H9 (cell line): ENCODE data around the gene RAB19. TPM values are rescaled to one million over a fixed set of nuclear protein-coding genes. Genes with fewer than 3 reads are reported as not detected.

ENCODE experiments used
- DNase-seq: peaks from one replicate; pipeline ENCODE4 v3.0.0-alpha.2; 2017
- H2AFZ ChIP-seq: one replicate; pipeline ENCODE4 v1.6.1; 2013; ENCODE audit warnings: mild to moderate bottlenecking, low read length, control low read depth, moderate library complexity
- H2AK5ac ChIP-seq: 2 replicates; pipeline ENCODE4 v1.6.1; 2013; ENCODE audit warnings: low read length, control low read depth, mixed read lengths; ENCODE audit not compliant: insufficient read length
- H2BK120ac ChIP-seq: one replicate; pipeline ENCODE4 v1.6.1; 2013; ENCODE audit warnings: low read depth, mild to moderate bottlenecking, low read length, control low read depth, inconsistent platforms; ENCODE audit not compliant: poor library complexity, severe bottlenecking
- H2BK12ac ChIP-seq: 2 replicates; pipeline ENCODE4 v1.6.1; 2013; ENCODE audit warnings: low read length, control low read depth, mixed read lengths, low read depth; ENCODE audit not compliant: insufficient read length
- H2BK15ac ChIP-seq: 2 replicates; pipeline ENCODE4 v1.6.1; 2013; ENCODE audit warnings: low read depth, low read length, control low read depth
- H2BK20ac ChIP-seq: one replicate; pipeline ENCODE4 v1.6.1; 2013; ENCODE audit warnings: low read depth, mild to moderate bottlenecking, low read length, control low read depth, inconsistent platforms; ENCODE audit not compliant: poor library complexity, severe bottlenecking
- H2BK5ac ChIP-seq: 2 replicates; pipeline ENCODE4 v1.6.1; 2013; ENCODE audit warnings: low read length, control low read depth, mixed read lengths; ENCODE audit not compliant: insufficient read length
- H3K14ac ChIP-seq: 2 replicates; pipeline ENCODE4 v1.6.1; 2013; ENCODE audit warnings: low read length, control low read depth; ENCODE audit not compliant: insufficient read depth
- H3K18ac ChIP-seq: 2 replicates; pipeline ENCODE4 v1.6.1; 2013; ENCODE audit warnings: low read depth, mild to moderate bottlenecking, mixed read lengths, low read length, control low read depth; ENCODE audit not compliant: insufficient read length
- H3K23ac ChIP-seq: 2 replicates; pipeline ENCODE4 v1.6.1; 2013; ENCODE audit warnings: low read length, control low read depth, mixed read lengths, low read depth; ENCODE audit not compliant: insufficient read length
- H3K23me2 ChIP-seq: 2 replicates; pipeline ENCODE4 v1.6.1; 2013; ENCODE audit warnings: low read depth, mild to moderate bottlenecking, mixed read lengths, low read length, control low read depth; ENCODE audit not compliant: insufficient read length, poor library complexity, severe bottlenecking
- H3K27ac ChIP-seq: 2 replicates; pipeline ENCODE4 v1.5.1; 2013; ENCODE audit warnings: low read length, control low read depth, mixed read lengths, low read depth; ENCODE audit not compliant: insufficient read length
- H3K27me3 ChIP-seq: 2 replicates; pipeline ENCODE4 v1.6.1; 2013; ENCODE audit warnings: low read length, control low read depth, inconsistent platforms; ENCODE audit not compliant: insufficient read depth
- H3K4ac ChIP-seq: 2 replicates; pipeline ENCODE4 v1.6.1; 2013; ENCODE audit warnings: low read depth, mild to moderate bottlenecking, control low read depth, inconsistent platforms, low read length, moderate library complexity
- H3K4me1 ChIP-seq: 2 replicates; pipeline ENCODE4 v1.6.1; 2013; ENCODE audit warnings: low read length, control low read depth, inconsistent platforms; ENCODE audit not compliant: insufficient read depth
- H3K4me2 ChIP-seq: 2 replicates; pipeline ENCODE4 v1.6.1; 2013; ENCODE audit warnings: low read length, control low read depth, mixed read lengths; ENCODE audit not compliant: insufficient read length, insufficient read depth
- H3K56ac ChIP-seq: 2 replicates; pipeline ENCODE4 v1.6.1; 2013; ENCODE audit warnings: low read depth, mild to moderate bottlenecking, mixed read lengths, low read length, control low read depth; ENCODE audit not compliant: insufficient read length
- H3K79me1 ChIP-seq: 2 replicates; pipeline ENCODE4 v1.6.1; 2013; ENCODE audit warnings: low read depth, mild to moderate bottlenecking, moderate library complexity, low read length, control low read depth, inconsistent platforms; ENCODE audit not compliant: insufficient read depth, poor library complexity, severe bottlenecking
- H3K79me2 ChIP-seq: 2 replicates; pipeline ENCODE4 v1.6.1; 2013; ENCODE audit warnings: low read length, control low read depth, inconsistent platforms; ENCODE audit not compliant: insufficient read depth
- H3K9ac ChIP-seq: 2 replicates; pipeline ENCODE4 v1.6.1; 2013; ENCODE audit warnings: low read length, control low read depth, mixed read lengths; ENCODE audit not compliant: insufficient read length; ENCODE audit errors: extremely low read depth
- H3K9me3 ChIP-seq: one replicate; pipeline ENCODE4 v1.6.1; 2013; ENCODE audit warnings: low read depth, low read length, inconsistent platforms; ENCODE audit not compliant: control insufficient read depth
- H3T11ph ChIP-seq: one replicate; pipeline ENCODE4 v1.6.1; 2013; ENCODE audit warnings: mild to moderate bottlenecking, low read length, control low read depth, inconsistent platforms
- H4K20me1 ChIP-seq: one replicate; pipeline ENCODE4 v1.6.1; 2013; ENCODE audit not compliant: control insufficient read depth, insufficient read length, insufficient read depth
- H4K5ac ChIP-seq: 2 replicates; pipeline ENCODE4 v1.6.1; 2013; ENCODE audit warnings: low read depth, mild to moderate bottlenecking, mixed read lengths, low read length, control low read depth; ENCODE audit not compliant: insufficient read length
- H4K8ac ChIP-seq: replicated peaks from 2 replicates; pipeline ENCODE4 v1.6.1; 2013; ENCODE audit warnings: low read length, control low read depth, mixed read lengths, low read depth; ENCODE audit not compliant: insufficient read length
- H4K91ac ChIP-seq: 2 replicates; pipeline ENCODE4 v1.6.1; 2013; ENCODE audit warnings: low read depth, mild to moderate bottlenecking, moderate library complexity, mixed read lengths, low read length, control low read depth; ENCODE audit not compliant: insufficient read length
- H3K27ac Mint-ChIP-seq, 3 experiments: 2 replicates in 2 of 3; 3 replicates in 1 of 3; pipeline ENCODE4 v1.8.0; 2020 to 2021; ENCODE audit warnings: mixed read lengths in 3 of 3, mild to moderate bottlenecking in 1 of 3, moderate library complexity in 1 of 3
- H3K27me3 Mint-ChIP-seq: 2 replicates; pipeline ENCODE4 v1.8.0; 2021; ENCODE audit warnings: low read depth, mild to moderate bottlenecking, moderate library complexity, mixed read lengths
- H3K36me3 Mint-ChIP-seq, 3 experiments: 2 replicates in 2 of 3; 3 replicates in 1 of 3; pipeline ENCODE4 v1.8.0; 2020 to 2021; ENCODE audit warnings: low read depth in 3 of 3, mixed read lengths in 3 of 3; ENCODE audit not compliant: insufficient read depth in 1 of 3
- H3K4me1 Mint-ChIP-seq, 2 experiments: 2 replicates each; pipeline ENCODE4 v1.8.0; 2020; ENCODE audit warnings: mixed read lengths in 2 of 2
- H3K4me3 Mint-ChIP-seq, 2 experiments: 2 replicates in 1 of 2; 3 replicates in 1 of 2; pipeline ENCODE4 v1.8.0; 2020 to 2021; ENCODE audit warnings: mild to moderate bottlenecking in 2 of 2, mixed read lengths in 2 of 2, moderate library complexity in 1 of 2
- H3K9me3 Mint-ChIP-seq, 2 experiments: 2 replicates in 1 of 2; 3 replicates in 1 of 2; pipeline ENCODE4 v1.8.0; 2020; ENCODE audit warnings: mild to moderate bottlenecking in 2 of 2, mixed read lengths in 2 of 2, moderate library complexity in 1 of 2
- CTCF ChIP-seq: fragments of 200-600 bp; sonication (generic); conservative IDR thresholded peaks from 3 replicates; pipeline ENCODE4 v1.8.0; 2021; ENCODE audit warnings: antibody characterized with exemption, mild to moderate bottlenecking
- WGBS: extraction: QIAGEN DNeasy Blood & Tissue Kit; methylation state at CpG from one replicate; pipeline ENCODE4 v1.1.7; 2013; ENCODE audit warnings: missing lambda C conversion rate, low lambda C conversion rate, mixed read lengths; ENCODE audit not compliant: insufficient read length; ENCODE audit errors: extremely low coverage; 5-methylcytosine and 5-hydroxymethylcytosine counted together
- total RNA-seq: library from RNA; stranded (reverse); gene quantifications from 2 replicates; pipeline ENCODE4 v1.2.1, GENCODE V29; 2021

The RAB19 gene
- total RNA-seq, 1 experiment from 2014 or later, result 15.1 TPM

- Histone ChIP-seq H2AK5ac (no peak overlapping the region), H3K9ac (no peak overlapping the region), H3K4ac (no peak overlapping the region), H3K27me3 (no peaks in the 10 kb centered on the region), H3K4me2 (no peak overlapping the region), H4K5ac (no peak overlapping the region), H3T11ph (no peak overlapping the region), H2BK12ac (no peak overlapping the region), H3K4me1 (no peaks in the 10 kb centered on the region), H4K20me1 (peaks cover 4% of the 10 kb centered on the region), H3K56ac (no peak overlapping the region), H3K23me2 (no peaks in the 10 kb centered on the region), H2BK5ac (no peak overlapping the region), H3K79me2 (no peaks in the 10 kb centered on the region), H4K8ac (no peak overlapping the region), H3K18ac (no peak overlapping the region), H2BK120ac (no peak overlapping the region), H2BK20ac (no peak overlapping the region), H3K27ac (no peak overlapping the region), H3K9me3 (no peaks in the 10 kb centered on the region), H2BK15ac (no peak overlapping the region), H3K79me1 (no peaks in the 10 kb centered on the region), H2AFZ (no peak overlapping the region), H4K91ac (no peak overlapping the region), H3K14ac (no peak overlapping the region), H3K23ac (no peak overlapping the region)
- 100% methylated on average over 1 of the region's 9 CpGs for WGBS
- Mint-ChIP-seq H3K4me1 (no peaks in the 10 kb centered on the region), H3K36me3 (peaks cover 23 to 60% (median 47%) of the 10 kb centered on the region in 3 experiments), H3K4me3 (no peak overlapping the region), H3K27me3 (no peaks in the 10 kb centered on the region), H3K9me3 (no peaks in the 10 kb centered on the region), H3K27ac (no peak overlapping the region)
- TF ChIP-seq CTCF, result no peak
- no peak for DNase-seq
These were observed 28.5 kb upstream of the RAB19 start for GRCh38 chr7:140375323-140375722.
